Erythroblast (primary cell): ENCODE measurements around the gene DIAPH3.

Experiments used
- GATA1 ChIP-seq: IDR thresholded peaks from 2 replicates; pipeline ENCODE4 v1.6.1; 2011; ENCODE audit warnings: low read depth, mild to moderate bottlenecking, control low read depth, low read length, moderate library complexity
- POLR2A ChIP-seq: IDR thresholded peaks from 2 replicates; pipeline ENCODE4 v1.6.1; 2011; ENCODE audit warnings: mild to moderate bottlenecking, low read length

DNA sequence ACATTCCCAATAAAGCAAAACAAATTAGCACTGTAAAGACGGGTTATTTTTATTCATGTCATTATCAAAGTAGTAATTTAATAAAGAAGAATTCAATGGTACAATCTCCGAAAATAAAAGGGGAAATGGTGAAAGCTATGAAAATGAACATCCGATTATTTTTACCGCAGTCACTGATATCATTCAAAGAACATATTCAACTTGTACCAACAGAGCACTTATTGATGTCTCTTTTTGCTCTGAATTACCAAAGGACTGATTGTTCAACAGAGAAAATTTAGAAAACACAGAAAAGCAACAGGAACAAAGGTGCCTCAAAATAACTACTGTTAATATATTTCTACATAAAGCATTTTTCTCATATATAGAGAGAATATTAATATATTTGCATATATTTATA, 119.4 kb downstream of the DIAPH3 start:
- TF ChIP-seq POLR2A: no peak
- no peak for TF ChIP-seq GATA1
